BJ (cell line): ENCODE results near the gene PDCD2. TPM values are rescaled to one million over a fixed set of nuclear protein-coding genes. Genes with fewer than 3 reads are reported as not detected.

Experiments used
- CTCF ChIA-PET: fragments of 350-600 bp; formaldehyde crosslinking; extraction: SDS; loops from one replicate; lab custom pipeline; 2021; ENCODE audit warnings: antibody characterized with exemption, inconsistent platforms; lab: Yijun Ruan, JAX
- POLR2A ChIA-PET: fragments of 300-600 bp; sonication (Branson Sonifier 250); formaldehyde crosslinking; extraction: SDS; loops from one replicate; lab custom pipeline; 2021; ENCODE audit warnings: antibody characterized with exemption; lab: Charles Lee
- DNase-seq: peaks from one replicate; pipeline ENCODE4 v3.0.0-alpha.2; 2011; ENCODE audit warnings: low read depth
- H3K27me3 ChIP-seq: 2 replicates; pipeline ENCODE4 v1.6.0; 2011; ENCODE audit warnings: low read length; ENCODE audit not compliant: control insufficient read depth, insufficient read depth
- H3K36me3 ChIP-seq: 2 replicates; pipeline ENCODE4 v1.5.1; 2011; ENCODE audit warnings: low read length; ENCODE audit not compliant: control insufficient read depth, insufficient read depth
- H3K4me3 ChIP-seq: 2 replicates; pipeline ENCODE4 v1.5.1; 2011; ENCODE audit warnings: low read depth, mild to moderate bottlenecking, control low read depth, low read length
- CTCF ChIP-seq: IDR thresholded peaks from 2 replicates; pipeline ENCODE4 v1.5.1; 2011; ENCODE audit warnings: low read depth, mild to moderate bottlenecking, control low read depth, inconsistent platforms, low read length, moderate library complexity; ENCODE audit not compliant: insufficient read depth
- polyA plus RNA-seq: library from polyadenylated mRNA; depleted of rRNA; stranded (reverse); fragments of >200 nt; gene quantifications from 2 replicates; pipeline ENCODE4 v1.2.3, GENCODE V29; 2011

Gene PDCD2
- polyA plus RNA-seq, 1 experiment: 48.2 TPM

GRCh38 chr6:170554796-170555137, 29.7 kb downstream of the PDCD2 start:
- 0 out of 2 replicates have a peak, but pooled peaks cover 2% of the 10 kb centered on the region for H3K36me3 ChIP-seq
- POLR2A ChIA-PET: no interaction called here
- DNase-seq: no peak
- H3K27me3 ChIP-seq: no peaks in the 10 kb centered on the region
- TF ChIP-seq CTCF: no peak
- H3K4me3 ChIP-seq: peak overlapping the region; percentile 96
- CTCF ChIA-PET: interaction anchor here (0.5 kb wide), 1 partner anchor 26 kb away, joined by 3 read pairs; no protein-coding TSS in a partner anchor

- ChIA-PET POLR2A (no interaction called here), CTCF (interaction anchor here (1.0 kb wide), 1 partner anchor 722 kb away, joined by 3 read pairs; no protein-coding TSS in a partner anchor)
- no peaks in the 10 kb centered on the region for H3K27me3 ChIP-seq
- H3K36me3 ChIP-seq: 0 out of 2 replicates have a peak, but pooled peaks cover 2% of the 10 kb centered on the region
- no peak for TF ChIP-seq CTCF
- peak; percentile 91 for DNase-seq
- peak within 1 kb of the TSS; percentile 96 for H3K4me3 ChIP-seq
These were observed 30.2 kb downstream of the PDCD2 start, which contains the start of gene TBP for GRCh38 chr6:170554013-170554795. TSS of gene TBP (plus strand) at chr6:170554369. CDS start at chr6:170557030, 2,661 bp downstream.

- H3K36me3 ChIP-seq: 0 out of 2 replicates have a peak, but pooled peaks cover 2% of the 10 kb centered on the region
- H3K4me3 ChIP-seq: peak overlapping the region; percentile 96
- ChIA-PET CTCF (interaction anchor here (1.0 kb wide), 1 partner anchor 722 kb away, joined by 3 read pairs; no protein-coding TSS in a partner anchor), POLR2A (no interaction called here)
- no peak for DNase-seq
- H3K27me3 ChIP-seq: no peaks in the 10 kb centered on the region
- TF ChIP-seq CTCF: no peak
These were observed 30.9 kb downstream of the PDCD2 start for GRCh38 chr6:170553534-170554012.

- peak; percentile 68 for DNase-seq
- TF ChIP-seq CTCF: no peak
- H3K36me3 ChIP-seq: peaks cover 4% of the 10 kb centered on the region; the same call in 1 of the 2 replicates
- CTCF ChIA-PET: interaction anchor here (1.4 kb wide), 1 partner anchor 762 kb away, joined by 3 read pairs; no protein-coding TSS in a partner anchor
- no peaks in the 10 kb centered on the region for H3K27me3 ChIP-seq
- POLR2A ChIA-PET: no interaction called here
- peak within 1 kb of the TSS; percentile 96 for H3K4me3 ChIP-seq
These were observed 31.5 kb downstream of the PDCD2 start, which contains the start of gene PSMB1 for GRCh38 chr6:170552765-170553533. TSS of gene PSMB1 (minus strand) at chr6:170553307. CDS start at chr6:170553242, 65 bp downstream.

- no peaks in the 10 kb centered on the region for H3K27me3 ChIP-seq
- no peak for TF ChIP-seq CTCF
- POLR2A ChIA-PET: no interaction called here
- H3K36me3 ChIP-seq: peaks cover 19% of the 10 kb centered on the region
- no peak for DNase-seq
- CTCF ChIA-PET: interaction anchor here (1.5 to 1.8 kb wide), 2 partner anchors 15 to 785 kb away, joined by 4 to 7 read pairs; no protein-coding TSS in a partner anchor
- H3K4me3 ChIP-seq: no peak overlapping the region
These were observed 39.0 kb downstream of the PDCD2 start for GRCh38 chr6:170545405-170545804.
